ENCODE measurements around the gene E2F3.

The E2F3 gene

GRCh38 chr6:20533746-20534294, 132.1 kb downstream of the E2F3 start:
- DNase-seq (ENCODE audit: low read depth): no peak

DNA sequence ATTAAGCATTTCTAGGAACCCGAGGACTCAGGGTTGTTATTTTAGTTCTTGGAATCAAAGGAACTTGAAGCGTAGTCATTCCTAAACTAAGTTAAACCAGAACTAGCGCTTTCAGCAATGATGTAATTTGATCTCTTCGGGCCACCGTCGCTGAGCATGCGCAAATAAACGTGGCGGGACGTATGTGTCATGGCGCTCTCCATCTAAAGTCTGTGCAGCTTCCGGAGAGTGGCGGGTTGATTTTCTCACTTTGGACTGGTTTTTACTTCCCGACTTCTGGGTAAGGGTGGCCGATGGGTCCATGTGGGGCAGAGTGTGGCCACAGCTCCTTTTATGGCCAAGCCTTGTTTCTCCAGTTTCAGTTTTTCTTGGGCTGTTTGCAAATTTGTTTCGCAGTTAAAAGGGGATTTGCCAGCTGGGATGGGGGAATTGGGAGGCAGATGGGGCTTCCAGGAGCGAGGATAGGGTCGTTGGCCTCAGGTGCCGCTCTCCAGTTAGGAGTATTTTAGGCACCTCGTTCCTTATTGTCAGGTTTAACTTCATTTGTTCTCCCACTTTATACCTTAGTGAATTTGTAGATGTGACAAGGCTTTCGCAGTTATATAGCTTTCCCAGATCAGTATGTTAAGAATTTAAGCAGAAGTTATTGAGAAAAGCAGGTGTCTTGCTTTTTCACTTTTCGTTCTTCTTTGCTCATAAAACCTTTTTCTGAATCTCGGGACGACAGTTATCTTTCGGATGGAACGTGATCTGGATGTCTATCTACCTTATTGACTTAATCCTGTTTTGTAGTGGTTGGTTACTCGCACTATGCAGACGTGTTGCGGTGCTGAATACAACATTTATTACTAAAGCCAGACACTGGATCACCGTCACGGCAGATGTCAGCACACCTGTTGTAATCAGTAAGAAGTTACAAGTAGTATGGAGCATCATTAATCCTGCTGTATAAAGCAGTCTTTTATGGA, 132.9 kb downstream of the E2F3 start, which contains the start of gene CDKAL1:
TSS of gene CDKAL1 (plus strand) at position 163 of the 968 bp plus-strand sequence. CDS start 11,894 bp downstream, outside the sequence.
- peak; percentile 77 for DNase-seq (ENCODE audit: low read depth)

- no peak for DNase-seq (ENCODE audit: low read depth)
These were observed 136.5 kb downstream of the E2F3 start for GRCh38 chr6:20538131-20538662.

GRCh38 chr6:20538907-20539306, 137.2 kb downstream of the E2F3 start:
- DNase-seq (ENCODE audit: low read depth): no peak

DNA sequence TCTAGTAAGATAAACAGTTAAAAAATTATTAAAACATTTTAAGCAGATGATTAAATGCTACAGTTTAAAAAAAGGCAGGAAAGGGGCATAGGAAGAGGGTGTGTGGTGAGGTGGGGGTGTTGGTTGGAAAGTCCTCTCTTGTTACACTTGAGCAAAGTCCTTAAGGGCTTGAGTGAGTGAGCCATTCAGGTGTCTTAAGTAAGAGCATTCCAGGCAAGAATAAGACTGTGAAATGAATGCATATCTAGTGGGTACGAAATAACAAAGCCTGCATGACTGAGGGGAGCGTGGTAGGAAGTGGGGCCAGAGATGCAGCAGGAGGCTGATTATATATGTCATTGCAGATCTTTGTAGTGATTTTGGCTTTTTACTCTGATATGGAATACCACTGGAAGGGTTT, 137.7 kb downstream of the E2F3 start:
- DNase-seq (ENCODE audit: low read depth): no peak

GRCh38 chr6:20540683-20541082, 139.0 kb downstream of the E2F3 start:
- no peak for DNase-seq (ENCODE audit: low read depth)

DNA sequence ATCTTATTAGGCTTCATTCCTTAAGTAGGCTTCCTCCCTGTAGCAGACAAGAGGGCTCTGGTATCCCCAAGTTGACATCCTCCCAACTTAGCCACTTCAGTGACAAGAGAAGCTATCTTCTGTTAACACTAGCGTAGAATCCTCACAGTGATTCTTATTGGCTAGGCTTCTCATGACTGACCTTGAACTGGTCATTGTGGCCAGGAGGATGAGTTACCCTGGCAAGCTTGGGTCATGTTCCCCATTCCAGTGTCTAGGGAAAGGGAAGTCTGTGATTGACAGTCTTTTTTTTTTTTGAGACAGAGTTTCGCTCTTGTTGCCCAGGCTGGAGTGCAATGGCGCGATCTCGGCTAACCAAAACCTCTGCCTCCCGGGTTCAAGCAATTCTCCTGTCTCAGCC, 139.7 kb downstream of the E2F3 start:
- no peak for DNase-seq (ENCODE audit: low read depth)

GRCh38 chr6:20542927-20543602, 141.4 kb downstream of the E2F3 start:
- DNase-seq (ENCODE audit: low read depth): no peak
